Osteoblast (primary cell): ENCODE data around the gene FADS6. TPM values are rescaled to one million over a fixed set of nuclear protein-coding genes. Genes with fewer than 3 reads are reported as not detected.

Experiments
- DNase-seq: peaks from one replicate; pipeline ENCODE4 v3.0.0; 2011; ENCODE audit warnings: low spot score, mixed read lengths; ENCODE audit not compliant: insufficient read length; ENCODE audit errors: missing footprints
- H2AFZ ChIP-seq: 2 replicates; pipeline ENCODE4 v1.6.0; 2011; ENCODE audit warnings: mild to moderate bottlenecking, low read length
- H3K27ac ChIP-seq: 2 replicates; pipeline ENCODE4 v1.5.1; 2011; ENCODE audit warnings: mild to moderate bottlenecking, low read depth, low read length, moderate library complexity
- H3K27me3 ChIP-seq: 2 replicates; pipeline ENCODE4 v1.6.0; 2012; ENCODE audit warnings: mild to moderate bottlenecking, control low read depth, inconsistent platforms, low read length, moderate library complexity; ENCODE audit not compliant: insufficient read depth
- H3K36me3 ChIP-seq: 2 replicates; pipeline ENCODE4 v1.5.1; 2011; ENCODE audit warnings: mild to moderate bottlenecking, low read length, control low read depth, moderate library complexity; ENCODE audit not compliant: insufficient read depth
- H3K4me1 ChIP-seq: 2 replicates; pipeline ENCODE4 v1.5.1; 2011; ENCODE audit warnings: mild to moderate bottlenecking, low read length, control low read depth, moderate library complexity; ENCODE audit not compliant: insufficient read depth
- H3K4me2 ChIP-seq: 2 replicates; pipeline ENCODE4 v1.6.0; 2011; ENCODE audit warnings: mild to moderate bottlenecking, low read length; ENCODE audit not compliant: insufficient read depth
- H3K4me3 ChIP-seq: fragments of 200-600 bp; sonication (generic); 3 replicates; pipeline ENCODE4 v1.5.1; 2012; ENCODE audit warnings: mild to moderate bottlenecking, low read length, inconsistent platforms; ENCODE audit not compliant: insufficient read depth
- H3K79me2 ChIP-seq: 2 replicates; pipeline ENCODE4 v1.6.0; 2012; ENCODE audit warnings: mild to moderate bottlenecking, low read length, control low read depth, inconsistent platforms; ENCODE audit not compliant: insufficient read depth
- H3K9me3 ChIP-seq: 2 replicates; pipeline ENCODE4 v1.5.1; 2011; ENCODE audit warnings: low read depth, low read length, control low read depth
- H4K20me1 ChIP-seq: 2 replicates; pipeline ENCODE4 v1.6.0; 2012; ENCODE audit warnings: mild to moderate bottlenecking, low read length, control low read depth; ENCODE audit not compliant: insufficient read depth
- CTCF ChIP-seq: IDR thresholded peaks from 2 replicates; pipeline ENCODE4 v1.5.1; 2011; ENCODE audit warnings: mild to moderate bottlenecking, low read depth, low read length, moderate library complexity; ENCODE audit errors: extremely low read depth
- total RNA-seq: library from RNA; depleted of rRNA; stranded (reverse); fragments of >200 nt; gene quantifications from 2 replicates; pipeline ENCODE4 v1.2.3, GENCODE V29; 2012

Gene FADS6
- total RNA-seq, 1 donor = not detected

DNA sequence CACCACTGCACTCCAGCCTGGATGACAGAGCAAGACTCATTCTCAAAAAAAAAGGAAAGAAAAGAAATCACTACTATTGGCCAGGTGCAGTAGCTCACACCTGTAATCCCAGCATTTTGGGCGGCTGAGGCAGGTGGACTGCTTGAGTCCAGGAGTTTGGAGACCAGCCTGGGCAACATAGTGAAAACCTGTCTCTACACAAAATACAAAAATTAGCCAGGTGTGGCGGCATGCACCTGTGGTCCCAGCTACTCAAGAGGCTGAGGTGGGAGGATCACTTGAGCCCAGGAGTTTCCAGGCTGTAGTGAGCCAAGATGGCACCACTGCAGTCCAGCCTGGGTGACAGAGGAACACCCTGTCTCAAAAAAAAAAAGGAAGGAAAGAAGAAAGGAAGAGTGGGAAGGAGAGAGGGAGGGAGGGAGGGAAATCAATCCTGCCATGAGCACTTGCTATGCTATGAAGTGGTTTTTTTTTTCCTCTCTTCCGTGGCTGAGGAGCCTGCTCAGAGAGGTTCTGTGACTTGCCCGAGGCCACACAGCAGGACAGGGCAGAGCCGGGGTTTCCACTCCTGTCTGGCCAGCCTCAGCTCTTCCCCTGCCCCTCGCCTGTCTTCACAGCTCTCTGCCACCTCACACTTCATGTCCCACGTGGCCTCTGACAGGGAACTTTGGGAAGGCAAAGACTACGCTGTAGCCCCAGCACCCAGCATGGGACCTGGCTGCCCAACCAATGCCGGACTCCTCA, 44.6 kb downstream of the FADS6 start:
- no peaks in the 10 kb centered on the region for H4K20me1 ChIP-seq
- H2AFZ ChIP-seq = no peak overlapping the region
- no peak overlapping the region for H3K4me2 ChIP-seq
- H3K79me2 ChIP-seq = no peaks in the 10 kb centered on the region
- no peaks in the 10 kb centered on the region for H3K36me3 ChIP-seq
- no peak for DNase-seq
- H3K27me3 ChIP-seq = peaks cover 28% of the 10 kb centered on the region
- H3K27ac ChIP-seq = no peak overlapping the region
- no peaks in the 10 kb centered on the region for H3K4me1 ChIP-seq
- no peak overlapping the region for H3K4me3 ChIP-seq
- no peak for TF ChIP-seq CTCF
- H3K9me3 ChIP-seq = no peaks in the 10 kb centered on the region

DNA sequence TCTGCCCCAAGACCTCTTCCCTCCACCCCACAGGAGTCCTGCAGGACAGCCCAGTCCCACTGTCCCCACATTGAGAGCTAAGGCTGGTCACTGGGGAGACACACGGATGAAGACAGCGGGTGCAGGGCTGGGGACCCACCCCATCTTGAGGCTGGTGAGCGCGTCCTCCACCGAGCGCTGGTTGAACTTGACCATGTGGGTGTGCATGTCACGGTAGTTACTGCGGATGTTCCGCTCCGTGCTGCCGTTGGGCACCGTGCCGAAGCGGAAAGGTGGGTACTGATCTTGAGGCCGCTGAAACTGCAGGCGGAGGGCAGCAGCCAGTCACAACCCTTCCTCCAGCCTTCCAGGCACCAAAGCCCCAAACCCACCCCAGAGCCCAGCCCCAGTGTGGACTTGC, 46.8 kb downstream of the FADS6 start:
- Histone ChIP-seq H3K9me3 (no peaks in the 10 kb centered on the region), H3K4me2 (no peak overlapping the region), H3K4me3 (no peak overlapping the region), H3K79me2 (no peaks in the 10 kb centered on the region), H3K36me3 (no peaks in the 10 kb centered on the region), H3K27me3 (peaks cover 6% of the 10 kb centered on the region), H2AFZ (no peak overlapping the region), H4K20me1 (no peaks in the 10 kb centered on the region), H3K27ac (no peak overlapping the region), H3K4me1 (no peaks in the 10 kb centered on the region)
- no peak for TF ChIP-seq CTCF
- DNase-seq = no peak

- H3K27me3 ChIP-seq = no peaks in the 10 kb centered on the region
- H4K20me1 ChIP-seq = no peaks in the 10 kb centered on the region
- TF ChIP-seq CTCF = no peak
- peaks cover 4% of the 10 kb centered on the region for H3K4me1 ChIP-seq
- no peak overlapping the region for H3K27ac ChIP-seq
- H3K36me3 ChIP-seq = no peaks in the 10 kb centered on the region
- H3K79me2 ChIP-seq = no peaks in the 10 kb centered on the region
- no peak overlapping the region for H3K4me3 ChIP-seq
- no peaks in the 10 kb centered on the region for H3K9me3 ChIP-seq
- DNase-seq = no peak
- H2AFZ ChIP-seq = no peak overlapping the region
- H3K4me2 ChIP-seq = no peak overlapping the region
Observed at GRCh38 chr17:74843352-74843627, 50.1 kb downstream of the FADS6 start.

GRCh38 chr17:74842599-74843351, 50.7 kb downstream of the FADS6 start:
- Histone ChIP-seq H4K20me1 (no peaks in the 10 kb centered on the region), H3K4me2 (peak overlapping the region; percentile 65), H3K36me3 (no peaks in the 10 kb centered on the region), H3K79me2 (no peaks in the 10 kb centered on the region), H3K9me3 (no peaks in the 10 kb centered on the region), H3K4me1 (peaks cover 4% of the 10 kb centered on the region), H3K4me3 (peak overlapping the region; percentile 64), H2AFZ (peak overlapping the region; percentile 29), H3K27me3 (no peaks in the 10 kb centered on the region), H3K27ac (no peak overlapping the region)
- peak; percentile 100 for DNase-seq
- TF ChIP-seq CTCF = peak; percentile 22
